Left lung (tissue), 10 donors: ENCODE measurements around the gene UBE2E2. TPM values are rescaled to one million over a fixed set of nuclear protein-coding genes. Genes with fewer than 3 reads are reported as not detected.
A peak's percentile ranks its signal among the peaks of the same experiment; 100 is the strongest.

Source experiments
- ATAC-seq: fragments of 200-7000 bp; cut with Tn5 transposase; one replicate; pipeline ENCODE4 v1.9.1; 2020; ENCODE audit warnings: moderate library complexity
- DNase-seq, 4 donors: peaks; one replicate each; pipeline ENCODE4 v3.0.0-alpha.2; 2013 to 2020
- H3K27ac ChIP-seq, 2 donors: fragments of 200-600 bp; sonication (generic) in 1 of 2; one replicate each; pipeline versions ENCODE4 v1.5.0 to v1.8.0; 2020 to 2021
- H3K27me3 ChIP-seq, 2 donors: fragments of 200-600 bp; sonication (generic) in 1 of 2; one replicate each; pipeline versions ENCODE4 v1.5.0 to v1.8.0; 2020 to 2021
- H3K36me3 ChIP-seq, 2 donors: fragments of 200-600 bp; sonication (generic) in 1 of 2; one replicate each; pipeline versions ENCODE4 v1.5.0 to v1.8.0; 2020 to 2021
- H3K4me1 ChIP-seq, 2 donors: fragments of 200-600 bp; one replicate each; pipeline ENCODE4 v1.8.0; 2021
- H3K4me3 ChIP-seq, 2 donors: fragments of 200-600 bp; sonication (generic) in 1 of 2; one replicate each; pipeline versions ENCODE4 v1.5.0 to v1.8.0; 2020 to 2021; ENCODE audit warnings: mild to moderate bottlenecking in 1 of 2
- H3K9me3 ChIP-seq, 2 donors: fragments of 200-600 bp; sonication (generic) in 1 of 2; one replicate each; pipeline versions ENCODE4 v1.5.0 to v1.8.0; 2020 to 2021
- CTCF ChIP-seq, 2 donors: fragments of 200-600 bp; sonication (generic) in 1 of 2; IDR thresholded peaks; one replicate each; pipeline versions ENCODE4 v1.5.0 to v1.8.0; 2021; ENCODE audit warnings: antibody characterized with exemption in 2 of 2
- intact Hi-C, 2 donors: fragments of 100-400 bp; cut with DNase I; formaldehyde crosslinking; loops; one replicate each; pipeline versions ENCODE4 v1.11.2 to v1.14.2; 2022
- polyA plus RNA-seq, 6 donors: library from polyadenylated mRNA; unstranded; fragments of 120-200 nt; gene quantifications; one replicate each; pipeline ENCODE4 v1.2.1, GENCODE V29; 2013; ENCODE audit not compliant: insufficient read length in 6 of 6
- total RNA-seq, 2 donors: library from RNA; stranded (reverse); fragmentation: NEBNext Ultra II Directional; extraction: Animal tissue kit (Norgen Biotek cat#: 25700); gene quantifications; one replicate each; pipeline ENCODE4 v1.2.1, GENCODE V29; 2021
- donor health status: DM: no; HTN: yes; CAD: no.
- donor health status: DM: no; HTN: no; CAD: no.

Gene UBE2E2
- total and polyA plus RNA-seq, 8 donors, result 42.3 to 55.6 (median 47.5) TPM

- intact Hi-C loops, result no loop called here
- peak in 1 of 4 donors; percentile 47 for DNase-seq
These were observed 276.6 kb downstream of the UBE2E2 start for GRCh38 chr3:23479615-23480328.

GRCh38 chr3:23480329-23480714 is 277.2 kb downstream of the UBE2E2 start:
- no peak for TF ChIP-seq CTCF (IDR thresholded peaks at IDR 0.05)
- no peak for ATAC-seq
- Histone ChIP-seq H3K27me3 (no peaks in the 10 kb centered on the region), H3K9me3 (peaks cover 0 to 20% of the 10 kb centered on the region in 2 donors), H3K4me1 (no peaks in the 10 kb centered on the region), H3K4me3 (no peak overlapping the region), H3K27ac (no peak overlapping the region), H3K36me3 (peaks cover 0 to 4% of the 10 kb centered on the region in 2 donors)
- peak in 1 of 4 donors; percentile 63 for DNase-seq
- intact Hi-C loops, result no loop called here

More at GRCh38 chr3:23479615-23480328, 276.6 kb downstream of the UBE2E2 start:
- H3K27me3 ChIP-seq, result no peaks in the 10 kb centered on the region
- no peak overlapping the region for H3K27ac ChIP-seq
- H3K36me3 ChIP-seq, result peaks cover 0 to 4% of the 10 kb centered on the region in 2 donors
- no peak for ATAC-seq
- no peak for TF ChIP-seq CTCF (IDR thresholded peaks at IDR 0.05)
- H3K4me1 ChIP-seq, result no peaks in the 10 kb centered on the region
- H3K4me3 ChIP-seq, result no peak overlapping the region
- peaks cover 0 to 20% of the 10 kb centered on the region in 2 donors for H3K9me3 ChIP-seq

- H3K4me3 ChIP-seq, result no peak overlapping the region
These were observed 278.0 kb downstream of the UBE2E2 start for GRCh38 chr3:23481011-23481615.

GRCh38 chr3:23481616-23482278 is 278.6 kb downstream of the UBE2E2 start:
- H3K9me3 ChIP-seq, result peaks cover 4 to 33% of the 10 kb centered on the region in 2 donors
- H3K36me3 ChIP-seq, result peaks cover 0 to 4% of the 10 kb centered on the region in 2 donors
- no peaks in the 10 kb centered on the region for H3K27me3 ChIP-seq
- H3K4me1 ChIP-seq, result no peaks in the 10 kb centered on the region
- intact Hi-C loops, result no loop called here
- TF ChIP-seq CTCF (IDR thresholded peaks at IDR 0.05), result no peak
- H3K4me3 ChIP-seq, result no peak overlapping the region
- peak in 2 of 4 donors; percentile 16 to 18 for DNase-seq
- no peak overlapping the region for H3K27ac ChIP-seq
- ATAC-seq, result no peak

More at GRCh38 chr3:23481011-23481615, 278.0 kb downstream of the UBE2E2 start:
- DNase-seq (no peak), ATAC-seq (no peak)
- H3K36me3 ChIP-seq, result peaks cover 0 to 4% of the 10 kb centered on the region in 2 donors
- intact Hi-C loops, result no loop called here
- H3K9me3 ChIP-seq, result peaks cover 0 to 27% of the 10 kb centered on the region in 2 donors
- TF ChIP-seq CTCF (IDR thresholded peaks at IDR 0.05), result no peak
- no peak overlapping the region for H3K27ac ChIP-seq
- no peaks in the 10 kb centered on the region for H3K27me3 ChIP-seq
- H3K4me1 ChIP-seq, result no peaks in the 10 kb centered on the region

GRCh38 chr3:23484386-23484785 is 281.3 kb downstream of the UBE2E2 start:
- ATAC-seq, result no peak
- DNase-seq, result no peak
- Histone ChIP-seq H3K36me3 (peaks cover 0 to 3% of the 10 kb centered on the region in 2 donors), H3K27me3 (no peaks in the 10 kb centered on the region), H3K9me3 (peaks cover 4 to 28% of the 10 kb centered on the region in 2 donors), H3K4me3 (no peak overlapping the region), H3K4me1 (no peaks in the 10 kb centered on the region), H3K27ac (no peak overlapping the region)
- TF ChIP-seq CTCF (IDR thresholded peaks at IDR 0.05), result no peak
- intact Hi-C loops, result no loop called here
